ENCODE measurements around the gene TTLL1.
"Not testable (repeated sequence)": the region's sequence is repeated elsewhere in the genome, so short reads cannot be mapped to it uniquely, and the experiment has no call there.

The TTLL1 gene

GRCh38 chr22:43110927-43111623, 21.9 kb upstream of the TTLL1 start:
- DNase-seq (ENCODE audit: extremely low spot score) = peak; percentile 56
- ChIA-PET CTCF (interaction anchor here (0.6 to 1.6 kb wide), 6 partner anchors 19 to 354 kb away, joined by 3 to 8 read pairs (median 3); no protein-coding TSS in a partner anchor), POLR2A (no interaction called here)
- TF ChIP-seq, protein P1, sequence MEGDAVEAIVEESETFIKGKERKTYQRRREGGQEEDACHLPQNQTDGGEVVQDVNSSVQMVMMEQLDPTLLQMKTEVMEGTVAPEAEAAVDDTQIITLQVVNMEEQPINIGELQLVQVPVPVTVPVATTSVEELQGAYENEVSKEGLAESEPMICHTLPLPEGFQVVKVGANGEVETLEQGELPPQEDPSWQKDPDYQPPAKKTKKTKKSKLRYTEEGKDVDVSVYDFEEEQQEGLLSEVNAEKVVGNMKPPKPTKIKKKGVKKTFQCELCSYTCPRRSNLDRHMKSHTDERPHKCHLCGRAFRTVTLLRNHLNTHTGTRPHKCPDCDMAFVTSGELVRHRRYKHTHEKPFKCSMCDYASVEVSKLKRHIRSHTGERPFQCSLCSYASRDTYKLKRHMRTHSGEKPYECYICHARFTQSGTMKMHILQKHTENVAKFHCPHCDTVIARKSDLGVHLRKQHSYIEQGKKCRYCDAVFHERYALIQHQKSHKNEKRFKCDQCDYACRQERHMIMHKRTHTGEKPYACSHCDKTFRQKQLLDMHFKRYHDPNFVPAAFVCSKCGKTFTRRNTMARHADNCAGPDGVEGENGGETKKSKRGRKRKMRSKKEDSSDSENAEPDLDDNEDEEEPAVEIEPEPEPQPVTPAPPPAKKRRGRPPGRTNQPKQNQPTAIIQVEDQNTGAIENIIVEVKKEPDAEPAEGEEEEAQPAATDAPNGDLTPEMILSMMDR (IDR thresholded peaks at IDR 0.05; ENCODE audit: control extremely low read depth, extremely low read depth, low read depth, missing control alignments) = no peak

GRCh38 chr22:43110444-43110926, 21.3 kb upstream of the TTLL1 start, which contains the start of gene BIK:
Gene BIK (plus strand): TSS chr22:43110750. CDS start chr22:43124023, 13,273 bp downstream.
- ChIA-PET POLR2A (no interaction called here), CTCF (interaction anchor here (1.0 to 1.3 kb wide), 3 partner anchors 11 to 27 kb away, joined by 3 read pairs; no protein-coding TSS in a partner anchor)
- TF ChIP-seq, protein P1 (IDR thresholded peaks at IDR 0.05; ENCODE audit: control extremely low read depth, extremely low read depth, low read depth, missing control alignments) = peak; percentile 45
- peak; percentile 58 for DNase-seq (ENCODE audit: extremely low spot score)

- POLR2A ChIA-PET = no interaction called here
- DNase-seq (ENCODE audit: extremely low spot score) = no peak
- TF ChIP-seq, protein P1 (IDR thresholded peaks at IDR 0.05; ENCODE audit: control extremely low read depth, extremely low read depth, low read depth, missing control alignments) = no peak
- CTCF ChIA-PET = interaction anchor here (1.0 to 1.3 kb wide), 3 partner anchors 12 to 28 kb away, joined by 3 read pairs; no protein-coding TSS in a partner anchor
These were observed 20.8 kb upstream of the TTLL1 start for GRCh38 chr22:43109921-43110443.

GRCh38 chr22:43109511-43109910, 20.3 kb upstream of the TTLL1 start:
- ChIA-PET CTCF (interaction anchor here (1.1 to 1.3 kb wide), 2 partner anchors 12 to 28 kb away, joined by 3 read pairs; no protein-coding TSS in a partner anchor), POLR2A (no interaction called here)
- TF ChIP-seq, protein P1 (IDR thresholded peaks at IDR 0.05; ENCODE audit: control extremely low read depth, extremely low read depth, low read depth, missing control alignments) = no peak
- no peak for DNase-seq (ENCODE audit: extremely low spot score)

- TF ChIP-seq, protein P1 (IDR thresholded peaks at IDR 0.05; ENCODE audit: control extremely low read depth, extremely low read depth, low read depth, missing control alignments) = no peak
- ChIA-PET POLR2A (no interaction called here), CTCF (no interaction called here)
- no peak for DNase-seq (ENCODE audit: extremely low spot score)
These were observed 17.1 kb upstream of the TTLL1 start for GRCh38 chr22:43106302-43106701.

DNA sequence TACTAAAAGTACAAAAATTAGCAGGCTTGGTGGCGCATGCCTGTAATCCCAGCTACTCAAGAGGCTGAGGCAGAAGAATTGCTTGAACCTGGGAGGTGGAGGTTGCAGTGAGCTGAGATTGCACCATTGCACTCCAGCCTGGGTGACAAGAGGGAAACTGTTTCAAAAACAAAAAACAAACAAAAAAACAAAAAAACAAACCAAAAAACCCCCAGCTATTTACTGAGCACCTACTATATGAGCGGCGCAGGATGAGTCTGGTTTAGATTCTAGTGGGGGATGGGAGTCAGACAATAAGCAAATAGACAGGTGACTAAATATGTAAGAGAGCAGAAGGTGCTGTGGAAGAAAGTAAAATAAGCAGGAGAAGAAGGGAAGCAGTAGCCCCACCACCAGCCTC, 15.8 kb upstream of the TTLL1 start:
- CTCF ChIA-PET; POLR2A ChIA-PET; DNase-seq (ENCODE audit: extremely low spot score): not testable (repeated sequence)

- DNase-seq (ENCODE audit: extremely low spot score); POLR2A ChIA-PET: not testable (repeated sequence)
- CTCF ChIA-PET = interaction anchor here (1.1 kb wide), 1 partner anchor 12 kb away, joined by 3 read pairs; no protein-coding TSS in a partner anchor
These were observed 14.9 kb upstream of the TTLL1 start for GRCh38 chr22:43104056-43104625.

Data from GM10248 (cell line).